SHP77 treated with DMSO at 0.1 percent for 48 hours (cell line): ENCODE data around the gene KIF18A.

Source experiments
- DNase-seq: peaks from one replicate; lab custom pipeline; 2025; lab: John Stamatoyannopoulos, UW

Gene KIF18A

DNA sequence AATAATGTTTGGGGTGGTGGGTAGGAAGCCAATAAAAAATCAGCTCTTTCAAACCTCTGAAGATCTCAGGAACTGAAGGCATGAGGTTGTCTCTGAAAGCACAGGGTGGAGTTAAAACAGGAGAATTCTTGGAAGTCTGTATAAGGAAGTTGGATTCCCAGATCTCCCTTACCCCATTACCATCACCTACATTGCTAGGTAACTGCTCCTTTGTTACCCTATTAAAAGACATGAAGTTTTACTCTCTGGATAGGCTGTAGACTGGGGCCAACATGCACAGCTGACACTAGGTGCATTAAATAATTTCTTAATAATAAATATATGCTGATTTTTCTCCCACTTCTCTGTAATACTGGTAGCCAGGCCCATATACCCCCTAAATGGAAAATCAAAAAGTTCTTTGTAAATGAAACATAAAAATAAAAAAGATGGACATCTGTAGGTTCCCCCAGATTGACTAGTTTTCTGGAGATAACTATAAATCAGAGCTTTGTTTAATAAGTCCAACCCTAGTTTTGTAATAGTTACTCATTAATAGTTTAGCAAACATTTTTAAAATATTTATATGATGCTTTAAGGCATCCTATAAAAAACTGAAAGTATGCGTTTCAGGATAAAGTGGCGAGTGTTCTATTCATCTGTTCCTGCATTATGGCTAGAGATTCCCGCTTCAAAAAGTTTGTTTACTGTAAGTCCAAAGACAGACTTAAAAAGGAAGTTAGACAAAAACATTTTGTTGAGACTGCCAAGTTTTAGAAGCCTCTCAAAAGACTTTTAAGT lies 63.8 kb downstream of the KIF18A start:
- DNase-seq = no peak

DNA sequence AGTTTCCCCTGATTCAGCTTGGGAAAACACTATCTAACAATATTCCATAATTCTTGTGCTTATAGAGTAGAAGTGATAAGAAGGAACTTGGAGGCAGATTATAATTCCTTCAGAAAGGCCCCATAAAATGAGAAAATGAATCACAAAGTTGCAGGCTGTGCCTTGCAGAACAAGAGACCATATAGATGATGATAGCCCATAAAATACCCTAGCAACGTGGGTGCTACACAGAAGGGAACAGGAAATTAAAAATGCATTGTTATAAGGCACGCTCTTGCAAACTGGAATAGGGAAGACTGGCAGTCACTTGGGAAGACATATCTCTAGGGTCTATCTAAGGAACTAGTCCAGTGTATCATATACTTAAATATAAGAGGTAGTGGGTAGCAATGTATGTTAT lies 67.6 kb downstream of the KIF18A start:
- DNase-seq = no peak

DNA sequence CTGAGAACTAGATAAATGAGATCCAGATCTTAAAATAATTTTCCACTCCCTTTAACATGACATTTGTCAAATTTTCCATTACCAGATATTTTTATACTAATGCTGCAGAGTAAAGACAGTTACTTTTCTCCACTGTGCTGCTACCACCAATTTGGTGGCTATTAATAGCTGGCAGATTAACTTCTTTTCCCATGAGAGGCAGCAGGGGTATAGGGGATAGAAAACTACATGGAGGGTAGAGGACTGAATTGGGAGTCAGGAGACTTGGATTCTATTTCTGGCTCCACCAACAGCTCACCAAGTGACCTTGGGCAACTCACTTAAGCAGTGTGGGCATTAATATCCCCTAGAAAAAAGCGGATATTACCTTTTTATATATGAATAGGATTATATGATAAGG lies 69.2 kb downstream of the KIF18A start:
- DNase-seq = no peak

DNA sequence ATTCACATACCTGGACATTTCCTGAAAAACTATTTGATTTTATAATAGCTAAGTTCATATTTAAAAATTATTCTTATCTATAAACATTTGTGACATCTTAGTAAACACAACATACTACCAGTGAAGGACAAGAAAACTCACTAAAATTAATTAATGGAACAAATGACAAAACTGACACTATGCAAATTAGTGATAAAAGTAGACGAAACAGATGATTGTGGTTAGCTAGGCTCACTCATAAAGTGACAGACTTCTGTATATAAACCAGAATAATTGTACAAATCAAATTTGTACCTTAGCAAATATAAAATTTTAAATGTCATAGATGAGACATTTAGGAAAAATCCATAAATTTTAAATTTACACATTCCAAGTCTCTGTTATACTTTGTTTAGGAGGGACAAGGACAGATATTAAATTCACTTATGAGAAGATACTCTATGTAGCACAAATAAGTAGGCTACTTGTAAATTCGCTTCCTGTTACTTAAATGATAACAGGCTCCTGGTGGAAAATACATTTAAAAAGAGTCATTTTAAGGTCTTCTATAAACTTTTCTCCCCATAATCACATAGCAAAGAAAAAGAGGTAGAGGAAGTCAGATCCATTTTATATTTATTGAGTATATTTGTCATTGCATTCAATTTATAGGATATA lies 81.2 kb downstream of the KIF18A start:
- no peak for DNase-seq

DNA sequence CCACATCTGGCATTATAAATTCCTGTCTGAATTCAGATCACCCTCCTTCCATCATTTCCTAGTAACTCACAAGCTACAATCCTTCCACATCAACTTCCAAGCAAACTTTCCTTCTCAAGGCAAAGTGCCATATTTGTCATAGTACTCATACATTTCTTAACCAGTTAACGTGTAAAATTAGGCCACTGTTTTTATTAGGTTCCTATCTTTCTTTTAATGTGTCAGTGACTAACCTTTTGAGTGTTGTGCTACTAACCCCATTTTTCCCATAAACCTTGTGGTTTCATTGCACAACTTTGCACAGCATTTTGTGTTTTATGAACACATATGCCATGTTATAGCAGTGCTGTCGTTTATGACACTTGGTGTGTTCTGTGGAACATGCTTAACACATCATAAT lies 90.1 kb downstream of the KIF18A start:
- no peak for DNase-seq

DNA sequence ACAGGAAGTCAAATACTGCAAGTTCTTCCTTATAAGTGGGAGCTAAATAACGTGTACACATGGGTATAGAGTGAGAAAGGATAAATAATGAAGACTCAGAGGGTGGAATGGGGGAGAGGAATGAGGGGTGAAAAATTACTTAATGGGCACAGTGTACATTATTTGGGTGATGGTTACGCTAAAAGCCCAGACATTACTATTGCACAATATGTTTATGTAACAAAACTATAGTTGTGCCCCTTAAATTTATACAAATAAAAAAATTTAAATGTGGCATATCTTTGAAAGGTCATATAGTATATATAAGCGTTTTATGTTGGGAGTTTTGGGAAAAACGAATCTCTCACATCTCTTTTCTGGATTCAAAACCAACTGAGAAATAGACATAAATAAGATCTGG lies 96.1 kb downstream of the KIF18A start:
- DNase-seq = no peak

DNA sequence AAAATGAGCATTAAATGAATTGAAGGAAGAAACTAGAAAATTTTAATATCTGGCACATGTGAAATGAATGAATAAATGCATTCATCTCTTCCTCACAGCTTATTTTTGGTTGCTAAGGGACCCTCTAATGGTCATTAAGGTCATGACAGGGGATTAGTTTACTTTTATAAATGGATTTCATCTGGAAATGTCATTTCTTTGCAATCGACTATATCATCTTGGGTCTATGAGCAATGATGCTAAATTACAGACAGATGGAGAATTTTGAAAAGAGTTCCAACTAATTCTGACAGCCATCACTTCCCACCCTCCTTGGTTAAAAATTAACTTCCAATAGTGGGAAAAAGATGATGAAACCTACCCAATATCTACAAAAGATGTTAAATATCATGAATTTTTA lies 98.0 kb downstream of the KIF18A start:
- DNase-seq = no peak

DNA sequence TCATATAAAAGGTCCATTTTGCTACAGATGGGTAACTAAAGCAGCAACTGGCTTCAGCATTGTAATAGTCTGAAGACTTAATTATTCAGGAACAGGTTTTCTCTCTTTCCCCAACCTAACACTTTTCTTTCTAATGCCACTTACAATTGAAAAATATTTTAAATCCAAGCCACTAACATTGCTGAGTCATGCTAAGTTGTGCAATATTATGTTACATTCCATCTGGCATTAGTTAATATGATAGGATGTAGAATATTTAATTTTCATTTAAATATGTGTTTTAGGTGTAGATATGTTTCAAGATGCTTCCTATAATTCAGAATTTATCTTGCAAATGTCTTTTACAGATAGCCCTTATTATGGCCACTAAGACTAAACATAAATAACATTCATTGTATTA lies 98.6 kb downstream of the KIF18A start:
- no peak for DNase-seq

DNA sequence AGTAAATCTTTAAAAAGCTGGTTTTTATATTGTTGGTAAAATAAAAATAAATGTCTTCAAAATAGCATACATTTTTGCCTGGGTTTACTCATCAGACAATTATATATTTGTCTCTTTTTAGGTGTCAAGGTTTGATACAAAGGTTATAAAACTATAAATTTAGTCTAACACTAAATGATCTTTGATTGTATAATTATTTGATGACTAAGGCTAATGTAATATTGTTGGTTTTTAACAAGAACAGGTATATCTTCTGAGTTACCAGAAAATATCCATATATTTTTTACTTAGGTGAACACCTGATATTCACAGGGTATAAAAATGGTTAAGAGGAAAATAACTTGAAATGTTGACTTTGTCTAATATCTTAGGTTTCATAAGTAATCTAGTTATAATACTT lies 104.3 kb downstream of the KIF18A start:
- DNase-seq = no peak

DNA sequence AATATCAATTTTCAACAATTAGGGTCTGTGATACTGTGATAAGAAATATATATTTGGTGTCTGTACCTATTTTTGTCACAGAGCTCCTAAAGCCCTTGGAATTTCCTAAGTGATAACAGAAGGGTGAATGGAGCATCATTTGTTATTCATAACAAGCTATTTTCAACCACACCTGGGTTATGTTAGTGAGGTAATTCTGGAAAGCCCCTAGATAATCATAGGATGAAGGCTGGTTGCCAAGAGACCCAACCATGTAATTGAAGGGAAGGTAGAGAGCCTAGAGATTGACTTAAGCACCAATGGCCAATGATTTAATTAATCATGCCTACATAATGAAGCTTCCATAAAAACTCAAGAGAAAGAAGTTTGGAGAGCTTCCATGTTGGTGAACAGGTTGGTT lies 109.4 kb downstream of the KIF18A start:
- DNase-seq = no peak

DNA sequence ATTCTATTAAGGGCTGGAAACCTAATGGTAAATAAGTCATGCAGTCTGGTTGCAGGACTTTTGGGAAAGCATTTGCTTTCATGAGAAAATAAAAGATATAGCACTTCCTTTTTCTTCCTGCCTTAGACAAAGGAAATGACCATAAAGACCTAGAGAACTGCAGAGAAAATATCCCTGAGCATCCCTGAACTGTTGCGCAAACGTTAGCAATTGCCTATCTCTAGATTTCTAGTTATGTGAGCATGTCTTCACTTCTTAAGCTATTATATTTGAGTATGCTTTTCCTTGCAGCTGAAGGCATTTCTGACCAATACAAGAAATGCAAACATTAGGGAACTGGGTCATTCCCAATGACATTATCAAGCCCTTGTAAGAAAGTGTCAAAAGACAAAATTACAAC lies 110.6 kb downstream of the KIF18A start:
- DNase-seq = no peak

DNA sequence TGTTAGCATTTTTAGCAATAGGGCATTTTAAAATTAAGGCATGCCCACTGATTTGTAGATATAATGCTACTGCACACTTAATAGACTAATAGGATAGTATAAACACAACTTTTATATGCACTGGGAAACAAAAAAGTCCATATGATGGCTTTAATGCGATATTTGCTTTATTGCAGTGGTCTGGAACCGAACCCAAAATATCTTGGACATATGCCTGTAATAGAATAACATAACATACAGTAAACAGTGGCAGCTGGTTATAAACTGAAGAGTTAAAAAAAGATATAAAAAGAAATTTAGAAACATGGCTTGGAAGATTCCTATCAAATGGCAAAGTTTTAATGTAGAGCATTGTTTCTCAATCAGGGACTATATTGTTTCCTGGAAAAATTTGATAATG lies 111.9 kb downstream of the KIF18A start:
- DNase-seq = no peak

DNA sequence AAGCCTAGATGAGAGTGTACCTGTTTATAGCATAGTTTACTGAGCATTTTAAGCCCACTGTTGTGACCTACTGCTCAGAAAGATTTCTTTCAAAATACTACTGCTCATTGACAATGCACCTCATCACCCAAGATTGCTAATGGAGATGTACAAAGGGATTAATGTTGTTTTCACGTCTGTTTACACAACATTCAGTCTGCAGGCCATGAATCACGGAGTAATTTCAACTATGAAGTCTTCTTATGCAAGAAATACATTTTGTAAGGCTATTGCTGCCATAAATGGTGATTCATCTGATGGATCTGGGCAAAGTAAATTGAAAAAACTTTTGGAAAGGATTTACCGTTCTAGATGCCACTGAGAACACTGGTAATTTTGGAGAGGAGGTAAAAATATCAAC lies 112.9 kb downstream of the KIF18A start:
- DNase-seq = no peak

DNA sequence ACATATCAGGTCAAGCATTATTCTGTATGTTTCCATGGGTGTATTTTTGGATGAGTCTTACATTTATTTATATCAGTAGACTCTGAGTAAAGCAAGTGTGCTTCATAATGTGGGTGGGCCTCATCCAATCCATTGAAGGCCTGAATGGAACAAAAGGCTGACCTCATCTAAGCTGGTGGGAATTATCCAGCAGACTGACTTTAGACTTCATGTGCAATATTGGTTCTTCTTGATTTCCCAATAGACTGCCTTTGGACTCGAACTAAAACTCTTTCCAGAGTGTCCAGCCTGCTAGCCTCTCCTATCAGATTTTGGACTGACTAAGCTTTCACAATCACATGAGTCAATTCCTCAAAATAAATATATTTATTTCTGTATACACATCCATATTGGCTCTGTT lies 116.2 kb downstream of the KIF18A start:
- DNase-seq = no peak

DNA sequence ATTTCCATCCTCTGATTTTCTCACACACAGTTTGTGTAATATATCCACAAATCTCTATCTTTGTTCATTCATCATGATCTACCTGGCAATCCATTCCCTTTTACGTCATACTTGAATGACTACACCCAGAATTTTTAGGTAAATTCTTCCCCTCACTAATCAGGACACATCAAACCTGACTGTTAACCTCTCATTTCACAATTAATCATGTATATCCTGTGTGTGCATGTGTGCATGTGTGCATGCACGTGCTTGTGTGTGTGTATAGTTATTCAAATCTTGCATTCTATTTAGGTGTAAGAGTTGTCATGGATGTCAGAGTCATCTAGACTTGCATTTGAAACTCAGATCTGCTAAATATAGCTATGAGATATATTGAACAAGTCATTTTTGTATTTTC lies 130.4 kb downstream of the KIF18A start:
- DNase-seq = no peak

DNA sequence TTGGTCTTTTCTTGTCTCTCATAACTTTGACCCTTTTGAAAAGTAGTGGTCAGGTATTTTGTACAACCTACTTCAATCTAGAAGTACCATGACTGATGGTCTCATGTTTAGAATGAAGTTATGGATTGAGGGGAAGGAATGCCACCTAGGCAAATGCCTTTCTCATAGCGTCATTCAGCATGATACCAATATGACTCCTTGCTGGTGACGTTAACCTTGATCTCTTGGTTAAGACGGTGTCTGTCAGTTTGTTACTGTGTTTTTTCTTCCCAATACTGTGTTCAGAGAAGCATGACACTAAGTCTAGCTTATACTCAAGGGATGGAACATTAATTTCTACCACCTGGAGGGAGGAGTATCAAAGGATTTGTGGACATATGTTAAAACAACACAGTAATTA lies 130.9 kb downstream of the KIF18A start:
- no peak for DNase-seq

DNA sequence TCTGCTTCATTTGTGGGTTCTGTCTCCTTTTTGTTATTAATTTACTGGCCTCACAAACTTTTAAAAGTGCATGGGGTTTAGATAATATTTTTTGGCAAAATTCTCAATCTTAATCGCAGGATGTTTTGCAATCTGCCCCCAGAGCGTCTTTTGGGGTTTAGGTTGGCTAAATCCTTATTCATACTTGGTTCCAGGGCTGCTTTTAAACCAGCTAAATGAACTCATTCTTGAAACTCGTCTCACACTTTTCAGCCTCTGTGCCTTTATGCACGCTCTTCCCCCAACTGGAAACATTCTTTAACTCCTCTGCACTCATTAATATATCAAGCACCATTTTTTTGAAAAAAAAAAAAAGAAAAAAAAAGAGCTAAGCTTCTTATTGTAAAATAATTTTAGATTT lies 131.7 kb downstream of the KIF18A start:
- no peak for DNase-seq

DNA sequence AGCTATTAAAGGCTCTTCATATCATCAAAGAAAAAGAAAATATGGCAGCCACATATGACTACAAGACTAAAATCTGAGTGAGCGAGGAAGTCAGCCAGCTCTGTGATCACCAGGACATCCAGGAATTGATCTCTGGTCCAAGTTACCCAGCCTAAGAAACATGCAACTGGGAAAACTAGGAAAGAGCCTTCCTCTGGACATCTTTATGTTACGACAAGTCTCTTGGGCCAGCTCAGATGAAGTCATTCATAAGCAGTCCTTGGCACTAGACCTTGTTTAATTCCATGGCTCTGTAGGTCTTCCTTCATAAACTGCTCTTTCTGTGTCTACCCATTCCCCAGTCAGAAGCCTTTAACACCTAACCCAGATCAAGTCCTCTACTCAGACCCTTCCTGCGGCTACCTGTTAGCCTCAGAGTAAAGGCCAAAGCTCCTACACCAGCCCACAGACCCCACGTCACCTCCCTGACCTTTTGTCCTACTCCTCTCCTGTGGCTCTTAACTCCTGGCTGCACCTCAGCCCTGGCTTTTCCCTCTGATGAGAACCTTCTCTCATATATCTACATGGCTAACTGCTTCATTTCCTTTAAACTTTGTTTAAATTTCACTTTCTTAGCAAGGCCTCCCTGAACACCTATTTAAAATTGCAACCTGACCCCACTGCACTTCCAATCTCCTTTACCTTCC lies 134.0 kb downstream of the KIF18A start:
- no peak for DNase-seq

DNA sequence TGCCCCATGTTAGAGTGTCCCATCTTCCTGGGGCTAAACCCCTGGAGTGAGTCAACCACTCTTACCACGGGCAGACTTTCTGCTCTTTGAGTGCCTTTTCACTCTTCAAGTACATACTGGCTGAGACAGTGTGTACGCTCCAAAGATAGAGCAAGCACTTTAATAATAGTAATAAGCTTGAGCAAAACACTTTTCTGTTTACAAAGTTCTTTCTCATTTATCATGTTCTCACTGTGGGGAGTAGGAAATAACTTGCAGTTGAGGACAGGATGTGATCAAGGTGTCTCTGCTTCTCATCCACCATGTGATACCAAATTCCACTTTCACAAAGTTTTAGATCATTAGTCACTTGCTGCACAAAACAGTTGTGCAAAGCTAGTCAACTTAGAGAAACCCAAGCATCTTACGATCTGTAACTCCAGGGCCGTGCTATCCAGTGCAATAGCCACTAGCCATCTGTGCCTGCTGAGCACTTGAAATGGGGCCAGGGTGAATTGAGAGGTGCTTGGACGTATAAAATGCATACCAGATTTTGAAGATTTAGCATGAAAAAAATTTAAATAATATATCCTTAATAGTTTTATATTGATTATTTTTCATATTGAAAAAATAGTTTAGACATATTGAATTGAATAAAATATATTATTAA lies 135.3 kb downstream of the KIF18A start:
- DNase-seq = no peak

DNA sequence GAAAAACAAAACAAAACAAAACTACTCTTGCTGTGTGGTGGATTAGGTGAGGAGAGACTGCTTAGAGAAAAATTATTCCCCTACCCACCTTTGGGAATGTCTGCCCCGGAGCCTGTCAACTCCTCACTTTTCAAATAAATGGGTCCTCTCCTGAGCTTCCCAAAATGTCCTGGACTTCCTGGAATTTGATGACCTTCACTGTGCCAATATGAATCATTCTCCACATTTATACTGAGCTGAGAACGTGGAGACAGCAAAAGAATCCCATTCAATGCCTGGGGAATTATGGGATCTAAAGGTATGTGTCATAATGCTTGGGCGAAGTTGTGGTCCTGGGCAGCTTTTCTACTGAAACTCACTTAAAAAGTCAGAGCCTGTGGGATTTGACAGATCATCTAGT lies 136.8 kb downstream of the KIF18A start:
- DNase-seq = no peak
